OCI-LY3 (cell line): ENCODE measurements around the gene ERBB4.

ENCODE experiments used
- H2AFZ ChIP-seq: fragments of 200-600, 300-600 bp; shearing (Covaris generic); 2 replicates; pipeline ENCODE4 v1.6.0; 2014; ENCODE audit warnings: antibody characterized with exemption, low read depth, low read length
- H3K27ac ChIP-seq: fragments of 200-600, 300-600 bp; sonication (generic); 2 replicates; pipeline ENCODE4 v1.5.1; 2014; ENCODE audit warnings: mild to moderate bottlenecking, low read length, moderate library complexity, mixed read lengths
- H3K27me3 ChIP-seq: fragments of 200-600, 300-600 bp; sonication (generic); 2 replicates; pipeline ENCODE4 v1.6.1; 2014; ENCODE audit warnings: low read depth, low read length, mixed read lengths
- H3K36me3 ChIP-seq: fragments of 200-600, 300-600 bp; sonication (generic); replicated peaks from 2 replicates; pipeline ENCODE3; 2014; ENCODE audit warnings: low read depth, low read length, mixed read lengths
- H3K4me1 ChIP-seq: fragments of 300-600, 200-600 bp; sonication (generic); 2 replicates; pipeline ENCODE4 v1.6.1; 2014; ENCODE audit warnings: low read length, mixed read lengths
- H3K4me2 ChIP-seq: fragments of 200-600, 300-600 bp; sonication (generic); 2 replicates; pipeline ENCODE4 v1.6.1; 2014; ENCODE audit warnings: low read length, mixed read lengths
- H3K4me3 ChIP-seq: fragments of 300-600, 200-600 bp; sonication (generic); 2 replicates; pipeline ENCODE4 v1.5.1; 2014; ENCODE audit warnings: antibody characterized with exemption, mild to moderate bottlenecking, low read length, moderate library complexity
- H3K79me2 ChIP-seq: fragments of 300-600, 200-600 bp; shearing (Covaris generic); 2 replicates; pipeline ENCODE4 v1.6.1; 2014; ENCODE audit warnings: mild to moderate bottlenecking, low read length, mixed read lengths
- H3K9ac ChIP-seq: fragments of 300-600, 200-600 bp; shearing (Covaris generic); 2 replicates; pipeline ENCODE4 v1.6.0; 2014; ENCODE audit warnings: mild to moderate bottlenecking, low read length, moderate library complexity
- H3K9me3 ChIP-seq: fragments of 200-600, 300-600 bp; shearing (Covaris generic); 2 replicates; pipeline ENCODE4 v1.6.1; 2014; ENCODE audit warnings: low read length, mixed read lengths; ENCODE audit not compliant: insufficient read depth
- H4K20me1 ChIP-seq: fragments of 200-600, 300-600 bp; sonication (generic); 2 replicates; pipeline ENCODE4 v1.6.1; 2016; ENCODE audit warnings: low read length, mixed read lengths; ENCODE audit not compliant: insufficient read depth
- EZH2phosphoT487 ChIP-seq: fragments of 200-600 bp; shearing (Covaris generic); IDR thresholded peaks from 2 replicates; pipeline ENCODE4 v1.6.1; 2018; ENCODE audit warnings: antibody characterized with exemption, mixed run types, low read depth
- TF ChIP-seq, protein P1 (sequence below): fragments of 200-600, 300-600 bp; sonication (generic); IDR thresholded peaks from 2 replicates; pipeline ENCODE4 v1.5.1; 2014; ENCODE audit warnings: antibody characterized with exemption, low read length, low read depth

ERBB4 gene

DNA sequence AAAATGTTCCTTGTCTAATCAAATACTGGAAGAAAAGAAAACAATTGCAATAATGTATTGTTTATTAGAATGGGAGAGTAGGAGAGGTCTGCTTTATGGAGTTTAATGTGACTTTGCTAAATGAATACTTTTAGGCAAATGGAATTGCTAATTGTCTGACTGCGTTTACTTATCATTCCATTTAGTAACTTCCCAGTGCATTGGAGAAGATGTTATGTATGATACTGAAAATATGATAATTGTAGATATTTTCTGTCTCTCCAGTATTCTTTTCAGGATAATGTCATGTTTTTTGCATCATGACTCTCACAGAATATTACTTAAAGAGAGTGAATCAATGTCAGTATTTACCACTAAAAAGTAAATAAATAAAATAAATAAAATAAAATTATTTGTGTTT, 8.1 kb upstream of the ERBB4 start:
- Histone ChIP-seq H3K36me3 (no peaks in the 10 kb centered on the region), H2AFZ (no peak overlapping the region), H3K4me3 (no peak overlapping the region), H3K9ac (no peak overlapping the region), H4K20me1 (no peaks in the 10 kb centered on the region), H3K4me2 (no peak overlapping the region), H3K4me1 (peaks cover 4% of the 10 kb centered on the region; the same call in 1 of the 2 replicates), H3K27ac (no peak overlapping the region), H3K9me3 (no peaks in the 10 kb centered on the region), H3K79me2 (no peaks in the 10 kb centered on the region), H3K27me3 (no peaks in the 10 kb centered on the region)
- no peak for TF ChIP-seq EZH2phosphoT487
- TF ChIP-seq, protein P1, sequence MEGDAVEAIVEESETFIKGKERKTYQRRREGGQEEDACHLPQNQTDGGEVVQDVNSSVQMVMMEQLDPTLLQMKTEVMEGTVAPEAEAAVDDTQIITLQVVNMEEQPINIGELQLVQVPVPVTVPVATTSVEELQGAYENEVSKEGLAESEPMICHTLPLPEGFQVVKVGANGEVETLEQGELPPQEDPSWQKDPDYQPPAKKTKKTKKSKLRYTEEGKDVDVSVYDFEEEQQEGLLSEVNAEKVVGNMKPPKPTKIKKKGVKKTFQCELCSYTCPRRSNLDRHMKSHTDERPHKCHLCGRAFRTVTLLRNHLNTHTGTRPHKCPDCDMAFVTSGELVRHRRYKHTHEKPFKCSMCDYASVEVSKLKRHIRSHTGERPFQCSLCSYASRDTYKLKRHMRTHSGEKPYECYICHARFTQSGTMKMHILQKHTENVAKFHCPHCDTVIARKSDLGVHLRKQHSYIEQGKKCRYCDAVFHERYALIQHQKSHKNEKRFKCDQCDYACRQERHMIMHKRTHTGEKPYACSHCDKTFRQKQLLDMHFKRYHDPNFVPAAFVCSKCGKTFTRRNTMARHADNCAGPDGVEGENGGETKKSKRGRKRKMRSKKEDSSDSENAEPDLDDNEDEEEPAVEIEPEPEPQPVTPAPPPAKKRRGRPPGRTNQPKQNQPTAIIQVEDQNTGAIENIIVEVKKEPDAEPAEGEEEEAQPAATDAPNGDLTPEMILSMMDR = no peak

DNA sequence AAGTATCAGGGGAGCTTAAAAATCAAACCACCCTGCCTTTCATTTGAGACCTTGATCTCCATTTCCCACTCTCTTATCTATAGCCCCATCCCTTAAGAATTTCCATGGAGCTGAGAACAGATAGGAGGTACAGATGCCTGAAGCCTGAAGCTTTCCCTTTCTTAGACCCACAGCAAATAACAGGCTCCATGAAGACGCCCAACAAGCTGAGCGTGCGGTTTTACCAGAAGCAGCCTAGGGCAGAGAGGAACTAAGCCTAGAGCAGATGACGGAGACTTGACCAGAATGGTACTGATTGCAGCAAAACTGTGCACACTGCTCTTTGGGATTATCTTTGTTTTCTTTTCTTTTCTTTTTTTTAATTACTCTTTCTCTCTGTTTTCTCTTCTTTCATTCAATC, 1.7 kb upstream of the ERBB4 start:
- Histone ChIP-seq H3K36me3 (no peaks in the 10 kb centered on the region), H3K27me3 (no peaks in the 10 kb centered on the region), H3K79me2 (no peaks in the 10 kb centered on the region), H3K4me3 (no peak overlapping the region), H2AFZ (no peak overlapping the region), H3K4me2 (no peak overlapping the region), H3K27ac (no peak overlapping the region), H3K9me3 (no peaks in the 10 kb centered on the region), H4K20me1 (no peaks in the 10 kb centered on the region), H3K9ac (no peak overlapping the region), H3K4me1 (peaks cover 4% of the 10 kb centered on the region; the same call in 1 of the 2 replicates)
- TF ChIP-seq EZH2phosphoT487 = no peak
- TF ChIP-seq, protein P1 = no peak

DNA sequence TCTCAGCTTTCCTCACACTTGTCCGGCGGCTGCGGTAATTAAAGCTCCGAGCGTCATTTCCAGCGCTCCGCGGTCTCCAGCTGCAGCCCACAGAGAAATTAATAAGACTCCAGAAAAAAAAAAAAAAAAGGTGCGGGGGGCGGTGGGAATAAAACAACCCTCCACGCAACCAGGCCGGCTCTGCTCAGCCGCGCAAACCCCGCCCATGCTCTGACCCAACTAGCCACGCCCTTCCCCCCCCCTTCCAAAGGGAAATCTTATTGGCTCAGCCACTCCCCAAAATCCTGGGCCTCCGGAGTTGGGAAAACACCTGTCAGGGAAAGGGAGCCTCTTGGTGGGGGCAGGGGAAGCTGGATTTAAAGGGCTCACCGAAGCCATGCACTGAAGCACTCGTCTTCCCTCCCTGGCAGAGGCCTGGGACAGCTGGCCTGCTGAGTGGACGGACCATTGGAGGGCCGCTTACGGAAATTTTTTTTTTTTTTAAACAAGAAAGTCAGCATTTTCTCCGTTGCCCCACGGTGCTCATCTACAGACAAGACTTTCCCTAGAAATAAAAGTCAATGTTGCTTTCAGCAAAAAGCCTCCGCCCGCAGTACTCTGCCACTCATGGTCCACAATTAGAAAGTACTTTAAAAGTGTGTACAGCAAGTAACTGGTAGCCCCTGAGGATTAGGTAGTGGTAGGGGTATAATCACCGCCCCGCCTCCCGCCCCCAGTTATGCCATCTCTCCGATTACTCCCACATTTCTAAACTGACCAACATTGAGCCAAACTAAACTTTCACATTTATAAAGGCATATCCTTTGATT, 674 bp upstream of the ERBB4 start:
- no peaks in the 10 kb centered on the region for H3K79me2 ChIP-seq
- no peaks in the 10 kb centered on the region for H3K36me3 ChIP-seq
- H3K9ac ChIP-seq = no peak overlapping the region
- no peaks in the 10 kb centered on the region for H4K20me1 ChIP-seq
- H3K27me3 ChIP-seq = no peaks in the 10 kb centered on the region
- H2AFZ ChIP-seq = no peak overlapping the region
- no peak for TF ChIP-seq EZH2phosphoT487
- TF ChIP-seq, protein P1 = no peak
- H3K4me2 ChIP-seq = no peak overlapping the region
- H3K27ac ChIP-seq = no peak overlapping the region
- no peaks in the 10 kb centered on the region for H3K9me3 ChIP-seq
- H3K4me3 ChIP-seq = no peak overlapping the region
- H3K4me1 ChIP-seq = no peaks in the 10 kb centered on the region

DNA sequence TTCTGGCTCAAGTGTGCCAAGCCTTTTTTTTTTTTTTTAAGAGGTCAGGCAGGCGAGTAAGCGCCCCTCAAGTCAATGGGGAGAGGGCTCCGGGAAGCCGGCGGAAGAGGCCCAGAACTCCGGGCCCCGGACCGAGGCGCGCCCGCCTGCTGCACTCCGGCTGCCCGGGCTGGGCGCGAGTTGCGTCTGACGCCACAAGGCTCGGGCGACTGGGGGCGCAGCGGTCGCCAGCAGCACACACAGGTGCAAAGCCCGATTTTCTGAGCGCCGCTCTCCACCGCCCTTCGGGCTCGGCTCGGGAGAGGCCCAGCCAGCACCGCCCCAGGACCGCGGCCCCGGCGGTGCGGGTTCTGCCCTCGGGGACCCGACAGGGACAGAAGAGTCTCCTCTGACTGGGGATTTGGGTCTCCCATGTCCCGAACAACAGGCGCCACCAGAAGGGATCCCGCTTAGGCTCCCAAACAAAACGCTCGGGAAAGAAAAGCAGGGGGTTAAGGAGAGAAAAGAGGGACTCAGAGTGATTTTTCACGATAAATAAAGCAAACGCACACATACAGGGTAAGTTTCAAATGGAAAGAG, 787 bp downstream of the ERBB4 start:
- no peak overlapping the region for H3K27ac ChIP-seq
- TF ChIP-seq EZH2phosphoT487 = no peak
- TF ChIP-seq, protein P1 = no peak
- H3K4me3 ChIP-seq = no peak overlapping the region
- no peaks in the 10 kb centered on the region for H3K27me3 ChIP-seq
- no peaks in the 10 kb centered on the region for H3K36me3 ChIP-seq
- H3K9me3 ChIP-seq = no peaks in the 10 kb centered on the region
- H3K4me2 ChIP-seq = no peak overlapping the region
- no peaks in the 10 kb centered on the region for H3K4me1 ChIP-seq
- H3K9ac ChIP-seq = no peak overlapping the region
- H4K20me1 ChIP-seq = no peaks in the 10 kb centered on the region
- H3K79me2 ChIP-seq = no peaks in the 10 kb centered on the region
- no peak overlapping the region for H2AFZ ChIP-seq
